Stimulated activated CD8-positive, alpha-beta memory T cell treated with anti-CD3 and anti-CD28 coated beads, Interleukin-4, amount 100 ng/mL, for 48 hours (primary cell): ENCODE results near the gene MAD1L1.
"Not testable (repeated sequence)": the region's sequence is repeated elsewhere in the genome, so short reads cannot be mapped to it uniquely, and the experiment has no call there.

Experiments
- DNase-seq: peaks from one replicate; pipeline ENCODE4 v3.0.0-alpha.2; 2020

MAD1L1 gene

GRCh38 chr7:1815551-1816281 is 417.0 kb downstream of the MAD1L1 start:
- DNase-seq, result not testable (repeated sequence)

- DNase-seq, result no peak
Measured at GRCh38 chr7:1815051-1815481, 417.7 kb downstream of the MAD1L1 start.

- no peak for DNase-seq
Measured at GRCh38 chr7:1814089-1814811, 418.5 kb downstream of the MAD1L1 start.

- DNase-seq, result no peak
Measured at GRCh38 chr7:1813394-1814088, 419.2 kb downstream of the MAD1L1 start.

- no peak for DNase-seq
Measured at GRCh38 chr7:1812509-1813393, 420.0 kb downstream of the MAD1L1 start.

GRCh38 chr7:1811850-1812508 is 420.8 kb downstream of the MAD1L1 start:
- DNase-seq, result no peak

GRCh38 chr7:1810961-1811849 is 421.5 kb downstream of the MAD1L1 start:
- no peak for DNase-seq

- no peak for DNase-seq
Measured at GRCh38 chr7:1810521-1810920, 422.2 kb downstream of the MAD1L1 start.

GRCh38 chr7:1809601-1810258 is 423.0 kb downstream of the MAD1L1 start:
- no peak for DNase-seq

GRCh38 chr7:1809070-1809469 is 423.7 kb downstream of the MAD1L1 start:
- no peak for DNase-seq

GRCh38 chr7:1807821-1808600 is 424.7 kb downstream of the MAD1L1 start:
- DNase-seq, result no peak

- DNase-seq, result no peak
Measured at GRCh38 chr7:1806354-1806753, 426.4 kb downstream of the MAD1L1 start.

GRCh38 chr7:1804310-1804709 is 428.4 kb downstream of the MAD1L1 start:
- no peak for DNase-seq

- no peak for DNase-seq
Measured at GRCh38 chr7:1802899-1803298, 429.8 kb downstream of the MAD1L1 start.

- DNase-seq, result no peak
Measured at GRCh38 chr7:1800902-1801301, 431.8 kb downstream of the MAD1L1 start.

- DNase-seq, result no peak
Measured at GRCh38 chr7:1798191-1798590, 434.6 kb downstream of the MAD1L1 start.

- DNase-seq, result no peak
Measured at GRCh38 chr7:1794888-1795542, 437.7 kb downstream of the MAD1L1 start.

GRCh38 chr7:1787681-1788235 is 445.0 kb downstream of the MAD1L1 start:
- DNase-seq, result no peak

- no peak for DNase-seq
Measured at GRCh38 chr7:1787241-1787640, 445.5 kb downstream of the MAD1L1 start.
